ENCODE results near the gene BRDT. TPM values are rescaled to one million over a fixed set of nuclear protein-coding genes. Genes with fewer than 3 reads are reported as not detected.

The BRDT gene
- total RNA-seq, 2 experiments from 2014 or later, result not detected

GRCh38 chr1:91916046-91916445, 33.2 kb upstream of the BRDT start:
- Mint-ChIP-seq H3K36me3 (ENCODE audit: low read depth) (no peaks in the 10 kb centered on the region), H3K27ac (no peak overlapping the region), H3K27me3 (peaks cover 2% of the 10 kb centered on the region), H3K4me3 (no peak overlapping the region), H3K9me3 (no peaks in the 10 kb centered on the region), H3K4me1 (ENCODE audit: low read depth) (no peaks in the 10 kb centered on the region)
- intact Hi-C loops (cut with micrococcal nuclease), result no loop called here
- POLR2A ChIA-PET, result no interaction called here
- no peak for TF ChIP-seq CTCF (IDR thresholded peaks at IDR 0.05)
- ATAC-seq (no peak), DNase-seq (no peak)
- CTCF ChIA-PET, result no interaction called here

- ATAC-seq (no peak), DNase-seq (no peak)
- no peak overlapping the region for H3K27ac Mint-ChIP-seq
- ChIA-PET POLR2A (no interaction called here), CTCF (interaction anchor here (1.6 kb wide), 1 partner anchor 9 kb away, joined by 4 read pairs; no protein-coding TSS in a partner anchor)
- no peaks in the 10 kb centered on the region for H3K9me3 Mint-ChIP-seq
- H3K4me1 Mint-ChIP-seq (ENCODE audit: low read depth), result no peaks in the 10 kb centered on the region
- intact Hi-C loops (cut with micrococcal nuclease), result no loop called here
- H3K36me3 Mint-ChIP-seq (ENCODE audit: low read depth), result no peaks in the 10 kb centered on the region
- TF ChIP-seq CTCF (IDR thresholded peaks at IDR 0.05), result no peak
- H3K4me3 Mint-ChIP-seq, result no peak overlapping the region
- no peaks in the 10 kb centered on the region for H3K27me3 Mint-ChIP-seq
Observed at GRCh38 chr1:91916811-91917460, 32.3 kb upstream of the BRDT start.

GRCh38 chr1:91919962-91920361, 29.2 kb upstream of the BRDT start:
- CTCF ChIA-PET, result no interaction called here
- no peak overlapping the region for H3K27ac Mint-ChIP-seq
- POLR2A ChIA-PET, result interaction anchor here (1.2 kb wide), 1 partner anchor 420 kb away, joined by 3 read pairs; no protein-coding TSS in a partner anchor
- DNase-seq (no peak), ATAC-seq (no peak)
- intact Hi-C loops (cut with micrococcal nuclease), result no loop called here
- no peak overlapping the region for H3K4me3 Mint-ChIP-seq
- peaks cover 8% of the 10 kb centered on the region for H3K4me1 Mint-ChIP-seq (ENCODE audit: low read depth)
- H3K27me3 Mint-ChIP-seq, result peaks cover 2% of the 10 kb centered on the region
- no peaks in the 10 kb centered on the region for H3K36me3 Mint-ChIP-seq (ENCODE audit: low read depth)
- TF ChIP-seq CTCF (IDR thresholded peaks at IDR 0.05), result no peak
- H3K9me3 Mint-ChIP-seq, result no peaks in the 10 kb centered on the region

GRCh38 chr1:91924146-91924545, 25.1 kb upstream of the BRDT start:
- DNase-seq (no peak), ATAC-seq (no peak)
- peaks cover 2% of the 10 kb centered on the region for H3K27me3 Mint-ChIP-seq
- POLR2A ChIA-PET, result no interaction called here
- no peak overlapping the region for H3K27ac Mint-ChIP-seq
- no peak overlapping the region for H3K4me3 Mint-ChIP-seq
- CTCF ChIA-PET, result interaction anchor here (1.9 kb wide), 1 partner anchor 641 kb away, joined by 5 read pairs; no protein-coding TSS in a partner anchor
- H3K36me3 Mint-ChIP-seq (ENCODE audit: low read depth), result no peaks in the 10 kb centered on the region
- H3K9me3 Mint-ChIP-seq, result no peaks in the 10 kb centered on the region
- intact Hi-C loops (cut with micrococcal nuclease), result no loop called here
- H3K4me1 Mint-ChIP-seq (ENCODE audit: low read depth), result peaks cover 8% of the 10 kb centered on the region
- no peak for TF ChIP-seq CTCF (IDR thresholded peaks at IDR 0.05)

- no peak for DNase-seq
- Mint-ChIP-seq H3K9me3 (no peaks in the 10 kb centered on the region), H3K27ac (no peak overlapping the region), H3K27me3 (peaks cover 2% of the 10 kb centered on the region), H3K4me1 (ENCODE audit: low read depth) (peaks cover 8% of the 10 kb centered on the region), H3K36me3 (ENCODE audit: low read depth) (no peaks in the 10 kb centered on the region), H3K4me3 (no peak overlapping the region)
- ChIA-PET CTCF (interaction anchor here (0.9 to 5.8 kb wide), 6 partner anchors 8 to 760 kb away, joined by 3 to 52 read pairs (median 4); partner anchors contain the start of gene HFM1), POLR2A (interaction anchor here (0.9 kb wide), 1 partner anchor 148 kb away, joined by 3 read pairs; no protein-coding TSS in a partner anchor)
- no peak for ATAC-seq
- intact Hi-C loops (cut with micrococcal nuclease), result loop anchor here (2.0 to 5.0 kb wide), 3 partner anchors 415 to 759 kb away; no protein-coding TSS in a partner anchor
- no peak for TF ChIP-seq CTCF (IDR thresholded peaks at IDR 0.05)
Observed at GRCh38 chr1:91925644-91926435, 23.4 kb upstream of the BRDT start.
